SK-N-SH treated with all-trans-retinoic acid at 6 μM for 48 hours (cell line): Measurements from ENCODE around the gene TMEM245.

Experiments
- ATAC-seq: fragments of 200-7000 bp; cut with Tn5 transposase; 3 replicates; pipeline ENCODE4 v1.9.1; 2020; ENCODE audit warnings: mild to moderate bottlenecking, moderate library complexity
- ARNTL ChIP-seq: fragments of 450-650 bp; formaldehyde crosslinking; IDR thresholded peaks from 2 replicates; pipeline ENCODE4 v1.5.0; 2020; ENCODE audit warnings: low read depth, mild to moderate bottlenecking, moderate library complexity, borderline replicate concordance
- BACH2 ChIP-seq: fragments of 250-450 bp; sonication (Bioruptor Pico); IDR thresholded peaks from 2 replicates; pipeline ENCODE4 v1.9.0; 2021; ENCODE audit warnings: mild to moderate bottlenecking, borderline replicate concordance
- CREB5 ChIP-seq: fragments of 250-450 bp; sonication (Bioruptor Pico); IDR thresholded peaks from 2 replicates; pipeline ENCODE4 v1.5.1; 2020; ENCODE audit warnings: low read depth, mild to moderate bottlenecking, moderate library complexity
- CSDC2 ChIP-seq: fragments of 250-450 bp; sonication (Bioruptor Pico); IDR thresholded peaks from 2 replicates; pipeline ENCODE4 v1.5.0; 2020; ENCODE audit warnings: mild to moderate bottlenecking, moderate library complexity
- CSRNP3 ChIP-seq: fragments of 250-450 bp; sonication (Bioruptor Pico); IDR thresholded peaks from 2 replicates; pipeline ENCODE4 v1.5.1; 2021; ENCODE audit warnings: mild to moderate bottlenecking, moderate library complexity
- GLIS3 ChIP-seq: fragments of 250-450 bp; sonication (Bioruptor Pico); IDR thresholded peaks from 2 replicates; pipeline ENCODE4 v1.5.0; 2020; ENCODE audit warnings: mild to moderate bottlenecking, moderate library complexity
- ISL1 ChIP-seq: fragments of 250-450 bp; sonication (Bioruptor Pico); IDR thresholded peaks from 2 replicates; pipeline ENCODE4 v2.1.2; 2022; ENCODE audit warnings: mild to moderate bottlenecking, moderate library complexity
- OSR1 ChIP-seq: fragments of 250-450 bp; sonication (Bioruptor Pico); IDR thresholded peaks from 2 replicates; pipeline ENCODE4 v1.8.0; 2022; ENCODE audit warnings: moderate library complexity, mild to moderate bottlenecking, inconsistent platforms
- PATZ1 ChIP-seq: fragments of 250-450 bp; sonication (Bioruptor Pico); IDR thresholded peaks from 2 replicates; pipeline ENCODE4 v1.8.0; 2020; ENCODE audit warnings: mild to moderate bottlenecking, moderate library complexity, borderline replicate concordance
- POU6F1 ChIP-seq: fragments of 250-450 bp; sonication (Bioruptor Pico); IDR thresholded peaks from 2 replicates; pipeline ENCODE4 v1.8.0; 2021; ENCODE audit warnings: low read depth, mild to moderate bottlenecking, moderate library complexity, borderline replicate concordance
- PPARA ChIP-seq: fragments of 250-450 bp; sonication (Bioruptor Pico); IDR thresholded peaks from 2 replicates; pipeline ENCODE4 v1.5.0; 2020; ENCODE audit warnings: mild to moderate bottlenecking, borderline replicate concordance
- SNAI2 ChIP-seq: fragments of 250-450 bp; sonication (Bioruptor Pico); IDR thresholded peaks from 2 replicates; pipeline ENCODE4 v1.5.0; 2020; ENCODE audit warnings: mild to moderate bottlenecking, moderate library complexity
- TCF4 ChIP-seq: fragments of 250-450 bp; sonication (Bioruptor Pico); IDR thresholded peaks from 2 replicates; pipeline ENCODE4 v1.8.0; 2021; ENCODE audit warnings: mild to moderate bottlenecking, moderate library complexity, borderline replicate concordance
- TOX ChIP-seq: fragments of 250-450 bp; sonication (Bioruptor Pico); IDR thresholded peaks from 2 replicates; pipeline ENCODE4 v1.8.0; 2021; ENCODE audit warnings: mild to moderate bottlenecking, moderate library complexity, borderline replicate concordance
- TSHZ2 ChIP-seq: fragments of 250-450 bp; sonication (Bioruptor Pico); IDR thresholded peaks from 2 replicates; pipeline ENCODE4 v1.5.0; 2020; ENCODE audit warnings: mild to moderate bottlenecking, moderate library complexity
- ZC3H10 ChIP-seq: fragments of 250-450 bp; sonication (Bioruptor Pico); IDR thresholded peaks from 2 replicates; pipeline ENCODE4 v1.5.1; 2021; ENCODE audit warnings: mild to moderate bottlenecking, moderate library complexity
- ZFP3 ChIP-seq: fragments of 250-450 bp; sonication (Bioruptor Pico); IDR thresholded peaks from 2 replicates; pipeline ENCODE4 v1.5.0; 2020; ENCODE audit warnings: mild to moderate bottlenecking, moderate library complexity
- ZFP30 ChIP-seq: fragments of 450-650 bp; formaldehyde crosslinking; IDR thresholded peaks from 2 replicates; pipeline ENCODE4 v1.5.0; 2022; ENCODE audit warnings: mild to moderate bottlenecking, moderate library complexity
- ZNF8 ChIP-seq: fragments of 450-650 bp; formaldehyde crosslinking; IDR thresholded peaks from 2 replicates; pipeline ENCODE4 v1.5.0; 2020; ENCODE audit warnings: mild to moderate bottlenecking, moderate library complexity

TMEM245 gene

GRCh38 chr9:109119439-109120203 lies at the start of gene TMEM245:
TMEM245 (minus strand) TSS chr9:109119947; CDS start chr9:109119913, 34 bp downstream.
- ATAC-seq, result peak; percentile 96
- TF ChIP-seq ZFP3 (CRISPR knock-in tag) (peak; percentile 40; the same call in 1 of the 2 replicates), CSDC2 (peak; percentile 48; the same call in 1 of the 2 replicates), ZC3H10 (CRISPR knock-in tag) (no peak), PATZ1 (CRISPR knock-in tag) (peak; percentile 52; the same call in 1 of the 2 replicates)

GRCh38 chr9:109168170-109168569 lies 48.4 kb upstream of the TMEM245 start:
- no peak for ATAC-seq
- TF ChIP-seq PATZ1 (CRISPR knock-in tag), result no peak
- TF ChIP-seq TOX (CRISPR knock-in tag), result no peak
- TF ChIP-seq ZNF8 (CRISPR knock-in tag), result no peak
- no peak for TF ChIP-seq POU6F1 (CRISPR knock-in tag)
- TF ChIP-seq SNAI2, result no peak
- no peak for TF ChIP-seq PPARA (CRISPR knock-in tag)
- no peak for TF ChIP-seq GLIS3 (CRISPR knock-in tag)
- TF ChIP-seq CREB5, result no peak
- TF ChIP-seq BACH2, result no peak
- TF ChIP-seq TCF4, result no peak
- no peak for TF ChIP-seq CSRNP3 (CRISPR knock-in tag)
- no peak for TF ChIP-seq OSR1 (CRISPR knock-in tag)
- TF ChIP-seq ZFP30 (CRISPR knock-in tag), result no peak
- TF ChIP-seq ZC3H10 (CRISPR knock-in tag), result no peak

GRCh38 chr9:109167716-109168115 lies 48.0 kb upstream of the TMEM245 start:
- TF ChIP-seq OSR1 (CRISPR knock-in tag) (no peak), ISL1 (CRISPR knock-in tag) (no peak), TSHZ2 (CRISPR knock-in tag) (no peak), ARNTL (CRISPR knock-in tag) (no peak)
- ATAC-seq, result no peak
